ENCODE results near the gene PEX14. TPM values are rescaled to one million over a fixed set of nuclear protein-coding genes. Genes with fewer than 3 reads are reported as not detected.

The PEX14 gene
- total RNA-seq, 4 donors from 2014 or later, result 10.6 to 19.6 (median 13.9) TPM

DNA sequence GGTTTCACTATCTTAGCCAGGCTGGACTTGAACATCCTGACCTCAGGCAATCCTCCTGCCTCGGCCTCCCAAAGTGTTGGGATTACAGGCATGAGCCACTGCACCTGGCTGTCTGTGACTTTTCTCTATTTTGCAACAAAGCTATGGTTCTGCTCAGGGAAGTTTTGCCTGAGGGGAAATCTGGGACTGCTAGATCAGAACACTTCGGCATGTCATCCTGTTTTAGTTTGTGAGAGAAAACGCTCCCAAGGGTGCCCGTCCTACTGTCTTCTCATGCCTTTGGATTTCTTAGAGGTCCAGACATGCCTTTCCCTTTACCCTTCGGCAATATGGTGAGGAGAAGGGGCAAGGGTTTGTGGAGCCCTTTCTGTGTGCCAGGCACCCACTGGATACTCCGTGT is 30.5 kb upstream of the PEX14 start:
- TF ChIP-seq, protein P1, sequence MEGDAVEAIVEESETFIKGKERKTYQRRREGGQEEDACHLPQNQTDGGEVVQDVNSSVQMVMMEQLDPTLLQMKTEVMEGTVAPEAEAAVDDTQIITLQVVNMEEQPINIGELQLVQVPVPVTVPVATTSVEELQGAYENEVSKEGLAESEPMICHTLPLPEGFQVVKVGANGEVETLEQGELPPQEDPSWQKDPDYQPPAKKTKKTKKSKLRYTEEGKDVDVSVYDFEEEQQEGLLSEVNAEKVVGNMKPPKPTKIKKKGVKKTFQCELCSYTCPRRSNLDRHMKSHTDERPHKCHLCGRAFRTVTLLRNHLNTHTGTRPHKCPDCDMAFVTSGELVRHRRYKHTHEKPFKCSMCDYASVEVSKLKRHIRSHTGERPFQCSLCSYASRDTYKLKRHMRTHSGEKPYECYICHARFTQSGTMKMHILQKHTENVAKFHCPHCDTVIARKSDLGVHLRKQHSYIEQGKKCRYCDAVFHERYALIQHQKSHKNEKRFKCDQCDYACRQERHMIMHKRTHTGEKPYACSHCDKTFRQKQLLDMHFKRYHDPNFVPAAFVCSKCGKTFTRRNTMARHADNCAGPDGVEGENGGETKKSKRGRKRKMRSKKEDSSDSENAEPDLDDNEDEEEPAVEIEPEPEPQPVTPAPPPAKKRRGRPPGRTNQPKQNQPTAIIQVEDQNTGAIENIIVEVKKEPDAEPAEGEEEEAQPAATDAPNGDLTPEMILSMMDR (IDR thresholded peaks at IDR 0.05), result no peak
- ATAC-seq (ENCODE audit: low FRiP score), result no peak

DNA sequence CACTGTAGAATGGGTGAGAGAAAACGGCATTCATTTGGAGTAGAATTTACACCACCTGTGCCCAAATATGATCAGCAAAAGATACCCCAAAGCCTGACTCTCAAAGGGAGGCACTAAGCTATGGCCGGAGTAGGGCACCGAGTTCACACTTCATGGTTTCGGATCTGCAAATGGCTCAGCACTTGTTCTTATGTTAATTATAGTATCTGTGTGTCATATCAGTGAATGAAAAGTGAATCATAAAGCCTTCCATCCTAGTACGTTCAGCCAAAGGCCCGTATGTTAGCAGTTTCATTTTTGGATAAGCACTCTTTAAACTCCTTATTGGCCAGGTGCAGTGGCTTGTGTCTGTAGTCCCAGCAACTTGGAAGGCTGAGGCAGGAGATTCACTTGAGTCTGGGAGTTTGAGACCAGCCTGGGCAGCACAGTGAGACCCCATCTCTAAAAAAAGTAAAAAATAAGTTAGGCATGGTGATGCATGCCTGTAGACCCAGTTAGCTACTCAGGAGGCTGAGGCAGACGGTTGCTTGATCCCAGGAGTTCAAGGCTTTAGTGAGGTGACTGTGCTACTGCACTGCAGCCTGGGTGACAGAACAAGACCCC is 29.9 kb upstream of the PEX14 start:
- TF ChIP-seq, protein P1 (IDR thresholded peaks at IDR 0.05), result no peak
- no peak for DNase-seq (ENCODE audit: low spot score)
- no peak for ATAC-seq (ENCODE audit: low FRiP score)

More for the DNA sequence above, 30.5 kb upstream of the PEX14 start:
- DNase-seq (ENCODE audit: low spot score), result no peak

DNA sequence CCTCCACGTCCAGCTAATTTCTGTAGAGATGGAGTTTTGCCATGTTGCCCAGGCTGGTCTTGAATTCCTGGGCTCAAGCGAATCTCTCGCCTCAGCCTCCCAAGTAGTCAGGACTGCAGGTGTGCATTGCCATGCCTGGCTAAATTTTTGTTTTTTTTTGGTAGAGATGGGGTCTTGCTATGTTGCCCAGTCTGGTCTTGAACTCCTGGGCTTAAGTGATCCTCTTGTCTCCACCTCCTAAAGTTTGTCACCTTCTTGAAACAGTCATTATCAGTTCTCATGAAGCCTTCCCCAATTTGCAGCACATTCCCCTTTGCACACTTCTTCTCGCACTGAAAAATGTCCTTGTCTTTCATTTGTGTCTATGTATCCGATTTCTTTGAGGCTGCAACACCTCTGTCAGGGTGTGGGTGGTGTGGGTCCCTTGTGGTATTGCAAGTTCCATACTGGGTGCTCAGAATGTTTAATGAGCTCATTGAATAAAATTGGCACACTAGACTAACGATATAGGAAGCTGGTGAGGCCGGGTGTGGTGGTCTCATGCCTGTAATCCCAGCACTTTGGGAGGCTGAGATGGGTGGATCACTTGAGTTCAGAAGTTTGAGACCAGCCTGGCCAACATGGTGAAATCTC is 27.8 kb upstream of the PEX14 start:
- DNase-seq (ENCODE audit: low spot score) (no peak), ATAC-seq (ENCODE audit: low FRiP score) (no peak)
- TF ChIP-seq, protein P1 (IDR thresholded peaks at IDR 0.05), result no peak

DNA sequence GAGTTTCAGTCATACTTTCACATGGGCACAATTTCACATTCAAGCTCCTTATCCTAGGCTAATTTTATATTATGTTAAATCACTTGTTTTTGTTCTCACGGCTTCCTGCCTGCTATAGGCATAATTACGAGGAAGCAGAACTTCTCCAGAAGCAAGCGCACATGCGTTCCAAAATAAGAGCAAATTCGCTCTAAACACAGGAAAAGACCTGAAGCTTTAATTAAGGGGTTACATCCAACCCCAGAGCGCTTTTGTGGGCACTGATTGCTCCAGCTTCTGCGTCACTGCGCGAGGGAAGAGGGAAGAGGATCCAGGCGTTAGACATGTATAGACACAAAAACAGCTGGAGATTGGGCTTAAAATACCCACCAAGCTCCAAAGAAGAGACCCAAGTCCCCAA is 25.0 kb upstream of the PEX14 start, which contains the start of gene CORT:
CORT (plus strand) TSS at position 281 of the 400 bp plus-strand sequence. CDS start 193 bp downstream, outside the sequence.
- no peak for ATAC-seq (ENCODE audit: low FRiP score)
- TF ChIP-seq, protein P1 (IDR thresholded peaks at IDR 0.05), result no peak
- no peak for DNase-seq (ENCODE audit: low spot score)

DNA sequence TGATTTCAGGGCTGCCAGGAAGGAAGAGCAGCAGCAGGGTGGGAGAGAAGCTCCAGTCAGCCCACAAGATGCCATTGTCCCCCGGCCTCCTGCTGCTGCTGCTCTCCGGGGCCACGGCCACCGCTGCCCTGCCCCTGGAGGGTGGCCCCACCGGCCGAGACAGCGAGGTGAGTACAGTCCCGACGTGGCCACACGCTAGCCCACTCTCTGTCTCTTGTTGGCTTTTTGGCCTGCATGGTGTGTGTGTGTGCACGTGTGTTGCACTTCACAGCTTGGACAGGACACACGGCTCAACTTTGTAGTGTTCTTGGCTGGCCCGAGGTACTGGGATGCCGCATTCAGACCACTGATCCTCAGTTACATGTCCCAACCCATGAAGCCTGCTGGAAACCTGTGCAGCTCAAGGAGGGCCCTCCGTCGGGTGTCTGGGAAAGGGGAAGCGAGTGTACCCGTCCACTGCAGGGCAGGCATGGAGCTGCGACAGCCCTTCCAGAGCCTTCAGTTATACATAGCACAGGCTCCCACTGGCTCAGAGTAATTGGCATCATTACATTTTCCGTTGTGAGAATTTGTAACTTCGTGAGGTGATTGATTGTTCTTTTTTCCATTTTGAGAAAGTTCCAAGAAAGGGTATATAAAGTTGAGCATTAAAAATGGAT is 24.5 kb upstream of the PEX14 start:
- no peak for ATAC-seq (ENCODE audit: low FRiP score)
- TF ChIP-seq, protein P1 (IDR thresholded peaks at IDR 0.05), result no peak
- DNase-seq (ENCODE audit: low spot score), result no peak

DNA sequence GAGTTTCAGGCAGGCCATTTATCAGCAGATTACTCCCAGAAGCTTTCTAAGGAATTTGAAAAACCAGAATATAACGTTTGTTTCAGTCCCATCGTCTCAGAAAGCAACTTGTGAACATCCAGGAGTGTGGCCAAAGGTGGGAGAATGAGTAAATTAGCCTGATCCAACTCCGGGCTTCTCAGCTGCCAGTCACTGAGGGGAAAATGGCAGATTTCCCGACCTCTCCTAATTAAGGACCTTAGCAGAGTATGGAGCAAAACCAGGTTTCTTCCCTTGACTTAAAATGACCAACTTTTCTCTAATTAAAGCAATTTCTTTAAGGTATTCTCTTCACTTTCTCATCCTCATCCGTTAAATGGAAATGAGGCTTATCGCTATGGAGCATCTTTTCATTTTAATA is 23.9 kb upstream of the PEX14 start:
- ATAC-seq (ENCODE audit: low FRiP score) (no peak), DNase-seq (ENCODE audit: low spot score) (no peak)
- TF ChIP-seq, protein P1 (IDR thresholded peaks at IDR 0.05), result no peak

Measured in omental fat pad (tissue), 4 donors.